ENCODE results near the gene OBSCN. TPM values are rescaled to one million over a fixed set of nuclear protein-coding genes. Genes with fewer than 3 reads are reported as not detected.
"Not testable (repeated sequence)": the region's sequence is repeated elsewhere in the genome, so short reads cannot be mapped to it uniquely, and the experiment has no call there.

OBSCN gene
- total RNA-seq, 2 experiments from 2014 or later = 12.3 to 14.4 TPM

DNA sequence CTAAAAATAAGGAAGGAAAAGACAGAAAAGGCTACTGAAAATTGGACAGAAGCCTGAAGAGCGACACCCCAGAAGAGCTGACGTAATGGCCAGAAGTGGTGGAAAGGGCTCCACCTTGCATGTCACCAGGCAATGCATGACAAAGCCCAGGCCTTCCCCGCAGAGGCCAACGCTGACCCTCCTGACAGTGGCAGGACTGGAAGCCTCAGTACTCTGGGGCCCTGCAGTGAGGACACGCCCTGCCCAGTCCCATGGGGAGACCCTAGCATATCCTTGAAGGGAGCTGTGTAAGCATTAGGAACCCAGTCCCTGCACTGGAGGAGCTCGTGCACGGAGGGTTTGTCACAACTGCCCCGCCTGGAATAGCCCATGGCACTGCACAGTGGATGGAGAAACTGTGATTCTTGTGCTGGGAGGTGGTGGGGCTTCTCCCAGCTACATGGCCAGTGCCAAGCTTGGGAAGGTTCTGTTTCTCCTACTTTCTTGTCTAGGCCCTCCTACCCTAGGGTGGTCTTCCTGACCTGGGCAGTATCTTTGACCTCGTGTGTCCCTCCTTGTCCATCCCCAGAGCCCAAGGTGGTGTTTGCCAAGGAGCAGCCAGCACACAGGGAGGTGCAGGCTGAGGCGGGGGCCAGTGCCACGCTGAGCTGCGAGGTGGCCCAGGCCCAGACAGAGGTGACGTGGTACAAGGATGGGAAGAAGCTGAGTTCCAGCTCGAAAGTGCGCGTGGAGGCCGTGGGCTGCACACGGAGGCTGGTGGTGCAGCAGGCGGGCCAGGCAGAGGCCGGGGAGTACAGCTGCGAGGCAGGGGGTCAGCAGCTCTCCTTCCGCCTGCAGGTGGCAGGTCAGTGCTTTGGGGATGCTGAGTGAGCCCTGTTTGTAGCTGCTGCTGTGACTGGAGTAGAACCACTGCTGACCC is 60.4 kb downstream of the OBSCN start:
- Mint-ChIP-seq H3K36me3 (ENCODE audit: low read depth) (no peaks in the 10 kb centered on the region), H3K27ac (no peak overlapping the region), H3K9me3 (ENCODE audit: insufficient read depth) (no peaks in the 10 kb centered on the region), H3K27me3 (ENCODE audit: low read depth) (no peaks in the 10 kb centered on the region), H3K4me1 (ENCODE audit: low read depth) (peaks cover 6% of the 10 kb centered on the region), H3K4me3 (no peak overlapping the region)
- ChIA-PET CTCF (no interaction called here), POLR2A (no interaction called here)
- no peak for ATAC-seq
- DNase-seq = no peak

DNA sequence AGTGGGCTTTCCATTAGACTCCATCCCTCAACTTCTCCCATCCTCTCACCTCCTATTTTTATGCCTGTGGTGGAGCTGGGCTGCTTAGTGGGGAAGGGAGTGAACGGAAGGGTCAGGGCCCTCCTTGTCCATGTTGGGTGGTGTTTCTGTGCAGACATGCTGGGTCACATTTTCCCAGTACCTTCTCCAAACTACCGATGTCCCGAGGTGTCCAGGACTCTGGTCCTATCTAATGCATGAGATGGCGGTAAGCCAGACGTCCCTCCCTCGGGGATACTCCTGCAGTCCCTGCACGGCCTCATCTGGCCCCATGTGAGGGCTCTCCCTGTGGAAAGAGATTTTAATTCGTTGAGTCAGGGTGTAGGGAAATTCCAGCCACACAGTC is 61.0 kb downstream of the OBSCN start:
- ATAC-seq = no peak
- Mint-ChIP-seq H3K4me1 (ENCODE audit: low read depth) (peaks cover 6% of the 10 kb centered on the region), H3K9me3 (ENCODE audit: insufficient read depth) (no peaks in the 10 kb centered on the region)

DNA sequence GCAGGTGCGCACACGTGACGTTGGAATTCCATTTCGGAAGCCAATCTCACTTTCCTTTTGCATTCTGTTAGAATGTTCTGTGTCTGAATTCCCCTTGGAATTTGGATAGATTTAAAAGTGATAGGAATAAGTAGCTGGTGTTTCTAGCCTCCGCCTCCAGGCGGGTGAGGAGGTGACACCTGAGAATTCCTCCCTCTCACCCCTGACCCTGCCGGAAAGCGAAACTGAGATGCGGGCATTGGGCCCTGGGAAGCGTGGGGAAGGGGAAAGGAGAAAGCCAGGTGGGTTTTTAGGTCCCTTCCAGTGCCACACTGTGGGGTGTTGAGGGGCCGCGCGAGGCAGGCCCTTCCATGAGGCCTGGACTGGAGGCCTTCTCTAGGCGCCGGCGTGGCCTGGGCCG is 61.6 kb downstream of the OBSCN start:
- POLR2A ChIA-PET; CTCF ChIA-PET; H3K27me3 Mint-ChIP-seq (ENCODE audit: low read depth); DNase-seq; H3K4me3 Mint-ChIP-seq; H3K27ac Mint-ChIP-seq; H3K36me3 Mint-ChIP-seq (ENCODE audit: low read depth); H3K9me3 Mint-ChIP-seq (ENCODE audit: insufficient read depth); H3K4me1 Mint-ChIP-seq (ENCODE audit: low read depth): not testable (repeated sequence)
- peak; percentile 70 for ATAC-seq

More for the DNA sequence above, 61.0 kb downstream of the OBSCN start:
- DNase-seq = no peak
- Mint-ChIP-seq H3K27me3 (ENCODE audit: low read depth) (no peaks in the 10 kb centered on the region), H3K36me3 (ENCODE audit: low read depth) (no peaks in the 10 kb centered on the region), H3K27ac (no peak overlapping the region), H3K4me3 (no peak overlapping the region)
- ChIA-PET POLR2A (no interaction called here), CTCF (no interaction called here)

DNA sequence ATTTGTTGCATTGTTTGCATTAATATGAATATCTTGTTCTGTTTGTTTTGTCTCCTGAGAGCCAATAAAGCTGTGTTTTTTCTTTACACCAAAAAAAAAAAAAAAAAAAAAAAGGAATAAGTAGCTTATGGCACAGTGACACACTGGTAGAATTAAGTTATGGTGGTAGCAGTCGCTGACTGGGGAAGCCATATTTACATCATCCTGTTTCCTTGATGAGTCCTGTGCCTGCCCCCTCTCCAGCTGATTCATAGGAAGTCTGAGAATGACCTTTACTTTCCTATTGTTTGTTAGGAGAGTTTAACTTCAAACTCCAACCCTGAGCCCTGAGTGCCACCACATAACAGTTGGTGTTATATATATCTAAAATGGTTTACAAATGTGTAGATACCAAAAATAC is 62.2 kb downstream of the OBSCN start:
- ATAC-seq (no peak), DNase-seq (no peak)
- H3K4me3 Mint-ChIP-seq = no peak overlapping the region
- no peaks in the 10 kb centered on the region for H3K36me3 Mint-ChIP-seq (ENCODE audit: low read depth)
- H3K4me1 Mint-ChIP-seq (ENCODE audit: low read depth) = peaks cover 12% of the 10 kb centered on the region
- no peak overlapping the region for H3K27ac Mint-ChIP-seq
- no peaks in the 10 kb centered on the region for H3K27me3 Mint-ChIP-seq (ENCODE audit: low read depth)
- ChIA-PET CTCF (no interaction called here), POLR2A (no interaction called here)
- H3K9me3 Mint-ChIP-seq (ENCODE audit: insufficient read depth) = no peaks in the 10 kb centered on the region

- ChIA-PET CTCF (interaction anchor here (0.8 to 1.0 kb wide), 2 partner anchors 141 to 185 kb away, joined by 3 to 4 read pairs; a partner anchor contains a TSS), POLR2A (no interaction called here)
- ATAC-seq (no peak), DNase-seq (no peak)
- H3K36me3 Mint-ChIP-seq (ENCODE audit: low read depth) = no peaks in the 10 kb centered on the region
- H3K4me3 Mint-ChIP-seq = no peak overlapping the region
- no peaks in the 10 kb centered on the region for H3K9me3 Mint-ChIP-seq (ENCODE audit: insufficient read depth)
- H3K4me1 Mint-ChIP-seq (ENCODE audit: low read depth) = peaks cover 16% of the 10 kb centered on the region
- H3K27ac Mint-ChIP-seq = no peak overlapping the region
- H3K27me3 Mint-ChIP-seq (ENCODE audit: low read depth) = no peaks in the 10 kb centered on the region
These were observed 63.9 kb downstream of the OBSCN start for GRCh38 chr1:228271701-228272251.

- Mint-ChIP-seq H3K4me3 (no peak overlapping the region), H3K27ac (no peak overlapping the region), H3K4me1 (ENCODE audit: low read depth) (peaks cover 13% of the 10 kb centered on the region), H3K27me3 (ENCODE audit: low read depth) (no peaks in the 10 kb centered on the region), H3K9me3 (ENCODE audit: insufficient read depth) (no peaks in the 10 kb centered on the region), H3K36me3 (ENCODE audit: low read depth) (no peaks in the 10 kb centered on the region)
- ChIA-PET CTCF (no interaction called here), POLR2A (interaction anchor here (0.6 kb wide), 1 partner anchor 392 kb away, joined by 3 read pairs; no protein-coding TSS in a partner anchor)
- DNase-seq (no peak), ATAC-seq (no peak)
These were observed 64.5 kb downstream of the OBSCN start for GRCh38 chr1:228272331-228272791.

GRCh38 chr1:228272831-228273571 is 65.2 kb downstream of the OBSCN start:
- Mint-ChIP-seq H3K4me3 (no peak overlapping the region), H3K9me3 (ENCODE audit: insufficient read depth) (no peaks in the 10 kb centered on the region), H3K4me1 (ENCODE audit: low read depth) (peaks cover 10% of the 10 kb centered on the region), H3K27me3 (ENCODE audit: low read depth) (no peaks in the 10 kb centered on the region), H3K27ac (no peak overlapping the region), H3K36me3 (ENCODE audit: low read depth) (no peaks in the 10 kb centered on the region)
- ChIA-PET POLR2A (interaction anchor here (0.6 kb wide), 1 partner anchor 391 kb away, joined by 3 read pairs; no protein-coding TSS in a partner anchor), CTCF (no interaction called here)
- ATAC-seq = no peak
- no peak for DNase-seq

- peaks cover 10% of the 10 kb centered on the region for H3K4me1 Mint-ChIP-seq (ENCODE audit: low read depth)
- no peak overlapping the region for H3K4me3 Mint-ChIP-seq
- ChIA-PET POLR2A (no interaction called here), CTCF (no interaction called here)
- no peaks in the 10 kb centered on the region for H3K36me3 Mint-ChIP-seq (ENCODE audit: low read depth)
- H3K27me3 Mint-ChIP-seq (ENCODE audit: low read depth) = no peaks in the 10 kb centered on the region
- no peak for ATAC-seq
- DNase-seq = no peak
- H3K27ac Mint-ChIP-seq = no peak overlapping the region
- no peaks in the 10 kb centered on the region for H3K9me3 Mint-ChIP-seq (ENCODE audit: insufficient read depth)
These were observed 66.0 kb downstream of the OBSCN start for GRCh38 chr1:228273720-228274451.

GRCh38 chr1:228274452-228275178 is 66.8 kb downstream of the OBSCN start:
- CTCF ChIA-PET = no interaction called here
- no peaks in the 10 kb centered on the region for H3K27me3 Mint-ChIP-seq (ENCODE audit: low read depth)
- H3K36me3 Mint-ChIP-seq (ENCODE audit: low read depth) = no peaks in the 10 kb centered on the region
- peak overlapping the region; percentile 71 for H3K4me3 Mint-ChIP-seq
- no peak for DNase-seq
- H3K27ac Mint-ChIP-seq = peak overlapping the region; percentile 49
- no peak for ATAC-seq
- H3K9me3 Mint-ChIP-seq (ENCODE audit: insufficient read depth) = no peaks in the 10 kb centered on the region
- POLR2A ChIA-PET = interaction anchor here (1.1 kb wide), 1 partner anchor 131 kb away, joined by 3 read pairs; no protein-coding TSS in a partner anchor
- peaks cover 10% of the 10 kb centered on the region for H3K4me1 Mint-ChIP-seq (ENCODE audit: low read depth)

DNA sequence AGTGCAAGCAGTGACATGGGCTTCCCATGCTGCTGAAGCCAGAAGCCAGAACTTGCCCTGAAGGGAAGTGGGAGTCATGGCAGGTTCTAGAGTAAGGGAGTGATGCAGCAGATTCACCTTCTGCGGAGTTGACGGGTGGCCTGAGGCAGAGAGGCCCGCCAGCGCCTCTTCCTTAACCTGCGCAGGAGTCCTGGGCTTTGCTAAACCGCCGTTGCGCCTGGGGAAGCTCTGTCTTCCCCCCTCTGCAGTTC is 67.3 kb downstream of the OBSCN start:
- peaks cover 10% of the 10 kb centered on the region for H3K4me1 Mint-ChIP-seq (ENCODE audit: low read depth)
- ChIA-PET POLR2A (interaction anchor here (1.1 kb wide), 1 partner anchor 131 kb away, joined by 3 read pairs; no protein-coding TSS in a partner anchor), CTCF (no interaction called here)
- no peaks in the 10 kb centered on the region for H3K9me3 Mint-ChIP-seq (ENCODE audit: insufficient read depth)
- peak overlapping the region; percentile 52 for H3K27ac Mint-ChIP-seq
- H3K4me3 Mint-ChIP-seq = peak overlapping the region; percentile 71
- H3K36me3 Mint-ChIP-seq (ENCODE audit: low read depth) = no peaks in the 10 kb centered on the region
- DNase-seq (peak; percentile 29), ATAC-seq (no peak)
- no peaks in the 10 kb centered on the region for H3K27me3 Mint-ChIP-seq (ENCODE audit: low read depth)
